Neuronal stem cell (in vitro differentiated cells): ENCODE measurements around the gene CCDC144A. TPM values are rescaled to one million over a fixed set of nuclear protein-coding genes. Genes with fewer than 3 reads are reported as not detected.
"Not testable (repeated sequence)": the region's sequence is repeated elsewhere in the genome, so short reads cannot be mapped to it uniquely, and the experiment has no call there.

Experiments
- DNase-seq: peaks from one replicate; pipeline ENCODE4 v3.0.0-alpha.2; 2013; ENCODE audit warnings: low spot score
- H2AFZ ChIP-seq: one replicate; pipeline ENCODE4 v1.6.1; 2013; ENCODE audit warnings: mild to moderate bottlenecking, low read length, inconsistent platforms
- H2AK5ac ChIP-seq: 2 replicates; pipeline ENCODE4 v1.6.1; 2013; ENCODE audit warnings: low read depth, mild to moderate bottlenecking, inconsistent platforms, low read length, moderate library complexity, mixed read lengths
- H2BK120ac ChIP-seq: 2 replicates; pipeline ENCODE4 v1.6.1; 2013; ENCODE audit warnings: low read depth, mild to moderate bottlenecking, inconsistent platforms, low read length, moderate library complexity, mixed read lengths
- H2BK12ac ChIP-seq: one replicate; pipeline ENCODE4 v1.6.1; 2013; ENCODE audit warnings: low read length, inconsistent platforms
- H2BK15ac ChIP-seq: 2 replicates; pipeline ENCODE4 v1.6.1; 2013; ENCODE audit warnings: mild to moderate bottlenecking, low read length, inconsistent platforms, mixed read lengths
- H2BK5ac ChIP-seq: one replicate; pipeline ENCODE4 v1.6.1; 2013; ENCODE audit warnings: inconsistent platforms, mild to moderate bottlenecking, low read length, moderate library complexity
- H3K14ac ChIP-seq: one replicate; pipeline ENCODE4 v1.6.1; 2013; ENCODE audit warnings: low read length, inconsistent platforms
- H3K18ac ChIP-seq: 2 replicates; pipeline ENCODE4 v1.6.1; 2013; ENCODE audit warnings: low read length, inconsistent platforms
- H3K23ac ChIP-seq: 2 replicates; pipeline ENCODE4 v1.6.1; 2013; ENCODE audit warnings: low read depth, mild to moderate bottlenecking, mixed read lengths, low read length, inconsistent platforms; ENCODE audit not compliant: poor library complexity
- H3K27ac ChIP-seq: replicated peaks from 3 replicates; pipeline ENCODE4 v1.5.1; 2013; ENCODE audit warnings: low read length, inconsistent platforms
- H3K27me3 ChIP-seq, 3 experiments: 2 replicates each; pipeline ENCODE4 v1.6.1; 2013; ENCODE audit warnings: low read length in 3 of 3, mild to moderate bottlenecking in 2 of 3, inconsistent platforms in 1 of 3, low read depth in 1 of 3, mixed read lengths in 1 of 3, moderate library complexity in 1 of 3; ENCODE audit not compliant: control insufficient read depth in 3 of 3, insufficient read depth in 3 of 3
- H3K36me3 ChIP-seq, 2 donors: replicated peaks in 1 of 2; 2 replicates each; pipeline ENCODE4 v1.6.1; 2013; ENCODE audit warnings: low read length in 2 of 2; ENCODE audit not compliant: control insufficient read depth in 2 of 2, insufficient read depth in 2 of 2
- H3K4ac ChIP-seq: 2 replicates; pipeline ENCODE4 v1.6.1; 2013; ENCODE audit warnings: inconsistent platforms, mild to moderate bottlenecking, low read length, moderate library complexity
- H3K4me1 ChIP-seq, 2 donors: 1 replicate in 1 of 2; 2 replicates in 1 of 2; pipeline ENCODE4 v1.6.1; 2013; ENCODE audit warnings: low read length in 2 of 2, low read depth in 1 of 2; ENCODE audit not compliant: control insufficient read depth in 2 of 2, insufficient read depth in 1 of 2
- H3K4me2 ChIP-seq: one replicate; pipeline ENCODE4 v1.6.1; 2013; ENCODE audit warnings: mild to moderate bottlenecking, low read length, inconsistent platforms; ENCODE audit not compliant: insufficient read depth, poor library complexity, severe bottlenecking
- H3K4me3 ChIP-seq, 2 donors: 2 replicates each; pipeline ENCODE4 v1.5.1; 2013; ENCODE audit warnings: low read length in 2 of 2, mild to moderate bottlenecking in 2 of 2, inconsistent platforms in 1 of 2, moderate library complexity in 1 of 2
- H3K79me1 ChIP-seq: one replicate; pipeline ENCODE4 v1.6.1; 2013; ENCODE audit warnings: low read depth, mild to moderate bottlenecking, inconsistent platforms, low read length, moderate library complexity
- H3K9ac ChIP-seq: one replicate; pipeline ENCODE4 v1.6.1; 2013; ENCODE audit warnings: mild to moderate bottlenecking, low read depth, low read length, inconsistent platforms; ENCODE audit not compliant: poor library complexity
- H3K9me3 ChIP-seq, 2 donors: replicated peaks in 1 of 2; 2 replicates each; pipeline versions ENCODE3 to v1.6.1; 2013; ENCODE audit warnings: low read length in 2 of 2, mild to moderate bottlenecking in 2 of 2, inconsistent platforms in 1 of 2, low read depth in 1 of 2, mixed read lengths in 1 of 2, moderate library complexity in 1 of 2; ENCODE audit not compliant: control insufficient read depth in 2 of 2, insufficient read depth in 1 of 2
- H4K8ac ChIP-seq: one replicate; pipeline ENCODE4 v1.6.1; 2013; ENCODE audit warnings: low read depth, mild to moderate bottlenecking, inconsistent platforms, low read length, moderate library complexity
- H4K91ac ChIP-seq: one replicate; pipeline ENCODE4 v1.6.1; 2013; ENCODE audit warnings: low read length, low read depth, mild to moderate bottlenecking, inconsistent platforms; ENCODE audit not compliant: poor library complexity
- WGBS, 2 donors: extraction: QIAGEN DNeasy Blood & Tissue Kit; methylation state at CpG; one replicate each; pipeline ENCODE4 v1.1.7; 2013; ENCODE audit warnings: missing lambda C conversion rate in 2 of 2, mixed read lengths in 1 of 2; ENCODE audit not compliant: insufficient read length in 2 of 2, insufficient replicate concordance in 1 of 2; ENCODE audit errors: extremely low coverage in 2 of 2; 5-methylcytosine and 5-hydroxymethylcytosine counted together
- small RNA-seq: library from polyadenylated mRNA; stranded (forward); fragments of <200 nt; extraction: miRNeasy Mini kit (QIAGEN cat#:217004); gene quantifications from one replicate; pipeline ENCODE3, GENCODE V24; 2013; ENCODE audit not compliant: insufficient read depth

CCDC144A gene

GRCh38 chr17:16823768-16824406 lies 133.8 kb downstream of the CCDC144A start:
- H2BK5ac ChIP-seq, H3K27me3 ChIP-seq, H2BK12ac ChIP-seq, H3K18ac ChIP-seq, H2BK15ac ChIP-seq, H3K27ac ChIP-seq, H2BK120ac ChIP-seq, H2AK5ac ChIP-seq, H4K8ac ChIP-seq, H3K36me3 ChIP-seq, H3K4me2 ChIP-seq, H3K4me1 ChIP-seq, H3K4ac ChIP-seq, H3K23ac ChIP-seq, DNase-seq, H3K79me1 ChIP-seq, H4K91ac ChIP-seq, H2AFZ ChIP-seq, H3K9ac ChIP-seq, H3K9me3 ChIP-seq, H3K4me3 ChIP-seq, H3K14ac ChIP-seq: not testable (repeated sequence)
- no CpG with 5 or more reads among the region's 5 CpGs for WGBS, 2 donors

Small RNA genes lying within 50 kb of the gene (small RNA-seq; reads per million reads assigned to genes)
- gene AC022596.1 (not detected), gene RNU6-405P (not detected)
